Measurements from ENCODE around the gene GJA4.

GJA4 gene

GRCh38 chr1:34792868-34793727, at the start of gene GJA4:
Gene GJA4 (plus strand): TSS chr1:34792999. CDS start chr1:34794214, 1,215 bp downstream.
- in situ Hi-C loops (cut with HindIII; ENCODE audit: low sequenced_read_pairs), result no loop called here

DNA sequence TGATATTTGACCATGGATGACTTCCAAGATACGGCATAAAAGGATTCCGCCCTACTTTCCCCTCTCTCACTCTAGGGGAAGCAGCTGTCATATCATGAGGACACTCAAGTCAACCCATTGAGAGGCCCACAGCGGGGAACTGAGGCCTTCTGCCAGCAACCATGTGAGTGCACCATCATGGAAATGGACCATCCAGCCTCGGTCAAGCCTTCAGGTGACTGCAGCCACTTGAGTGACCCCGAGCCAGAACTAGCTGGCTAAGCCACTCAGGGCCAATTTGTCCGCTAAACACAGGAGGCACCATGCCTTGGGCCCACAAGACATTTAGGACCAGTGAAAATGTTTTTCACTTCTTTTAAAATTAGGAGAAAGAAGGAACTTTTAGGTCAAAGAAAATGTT, 49.0 kb upstream of the GJA4 start:
- in situ Hi-C loops (cut with HindIII; ENCODE audit: low sequenced_read_pairs), result no loop called here

DNA sequence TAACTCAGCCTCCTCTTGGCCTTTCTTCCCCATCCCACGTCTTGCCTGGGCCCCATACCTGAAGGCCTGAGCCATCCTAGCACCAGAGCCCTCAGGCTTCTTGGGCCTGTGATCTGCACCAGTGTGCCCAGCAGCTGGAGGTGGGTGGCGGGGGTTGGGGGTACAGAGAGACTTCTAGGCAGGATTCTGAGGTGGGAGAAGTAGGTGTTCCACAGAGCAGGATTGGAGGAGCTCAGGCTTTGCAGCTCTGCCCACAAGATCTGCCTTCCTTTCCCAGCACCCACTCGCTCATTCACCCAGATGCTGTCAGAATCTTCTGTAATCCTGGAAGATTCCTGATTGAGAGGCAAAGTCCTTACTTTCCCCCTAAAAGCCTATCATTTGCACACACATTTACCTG, 47.9 kb upstream of the GJA4 start:
- in situ Hi-C loops (cut with HindIII; ENCODE audit: low sequenced_read_pairs), result no loop called here

DNA sequence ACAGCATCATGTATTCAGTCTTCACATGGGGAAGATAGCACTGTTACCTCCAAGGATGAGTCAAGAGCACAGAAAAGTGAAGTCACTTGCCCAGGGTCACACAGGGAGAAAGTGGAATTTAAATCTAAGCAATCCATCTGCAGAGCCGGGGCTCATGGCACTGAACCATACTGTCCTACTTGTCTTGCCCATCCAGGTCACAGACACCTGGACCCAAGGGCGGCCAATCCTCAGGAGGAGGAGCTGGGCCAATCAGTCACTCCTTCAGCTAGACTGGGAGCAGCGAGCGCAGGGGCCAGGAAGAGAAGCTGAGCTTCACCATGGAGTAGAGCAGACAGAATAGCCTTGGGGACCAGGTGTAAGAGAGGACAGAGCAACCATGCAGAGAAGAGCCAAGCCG, 47.1 kb upstream of the GJA4 start:
- in situ Hi-C loops (cut with HindIII; ENCODE audit: low sequenced_read_pairs), result no loop called here

- in situ Hi-C loops (cut with HindIII; ENCODE audit: low sequenced_read_pairs), result no loop called here
These were observed 46.7 kb upstream of the GJA4 start for GRCh38 chr1:34746101-34746500.

DNA sequence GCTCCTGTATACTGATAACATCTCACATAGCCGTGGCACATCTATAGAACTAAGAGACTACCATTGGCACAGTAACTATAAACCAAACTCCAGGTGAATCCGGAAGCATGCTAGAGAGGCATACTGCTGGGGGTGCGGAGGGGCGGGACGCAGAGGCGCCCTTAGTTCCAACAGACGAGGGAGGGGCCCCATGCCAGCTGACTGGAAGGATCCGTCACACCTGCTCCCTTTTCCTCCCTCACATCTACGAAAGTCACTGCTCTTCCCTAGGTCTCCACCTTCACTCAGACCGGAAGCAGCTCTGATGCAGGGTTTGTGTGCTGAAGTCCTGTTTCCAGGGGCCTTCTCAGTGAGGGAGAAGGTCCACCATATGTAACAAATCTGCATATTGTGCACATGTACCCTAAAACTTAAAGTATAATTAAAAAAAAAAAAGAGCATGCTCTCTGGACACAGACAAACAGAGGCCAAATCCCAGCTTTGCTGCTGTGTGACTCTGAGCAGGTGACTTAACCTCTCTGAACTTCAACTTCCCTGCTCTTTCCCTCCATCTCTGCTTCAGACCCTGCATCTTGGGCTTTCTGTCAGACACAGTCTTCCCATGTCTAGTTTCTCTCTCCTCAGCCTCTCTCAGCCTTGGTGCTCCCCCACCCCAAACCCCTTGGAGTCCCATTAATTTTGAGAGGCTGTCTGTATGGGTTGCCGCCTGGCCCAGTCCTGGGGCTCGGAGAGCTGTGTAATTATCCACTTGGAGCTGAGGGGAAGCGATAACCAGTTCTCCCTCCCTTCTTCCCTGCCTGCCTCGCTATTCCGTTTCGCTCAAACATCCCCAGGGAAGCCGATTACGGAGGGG, 45.8 kb upstream of the GJA4 start:
- in situ Hi-C loops (cut with HindIII; ENCODE audit: low sequenced_read_pairs), result no loop called here

DNA sequence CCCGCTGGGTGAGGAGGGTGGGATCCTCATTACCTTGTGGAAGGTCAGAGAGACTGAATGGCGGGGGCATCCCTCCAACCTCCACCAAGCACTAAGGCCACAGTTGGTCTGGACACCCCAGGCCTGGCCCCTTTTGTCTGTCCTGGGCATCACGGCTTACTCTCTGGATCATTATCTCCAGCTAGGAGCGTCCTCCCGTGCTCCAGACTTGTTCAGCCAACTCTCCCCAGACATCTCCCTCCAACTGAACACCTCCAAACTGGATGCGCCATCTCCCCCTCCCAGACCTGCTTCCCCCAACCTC, 45.2 kb upstream of the GJA4 start:
- in situ Hi-C loops (cut with HindIII; ENCODE audit: low sequenced_read_pairs), result no loop called here

DNA sequence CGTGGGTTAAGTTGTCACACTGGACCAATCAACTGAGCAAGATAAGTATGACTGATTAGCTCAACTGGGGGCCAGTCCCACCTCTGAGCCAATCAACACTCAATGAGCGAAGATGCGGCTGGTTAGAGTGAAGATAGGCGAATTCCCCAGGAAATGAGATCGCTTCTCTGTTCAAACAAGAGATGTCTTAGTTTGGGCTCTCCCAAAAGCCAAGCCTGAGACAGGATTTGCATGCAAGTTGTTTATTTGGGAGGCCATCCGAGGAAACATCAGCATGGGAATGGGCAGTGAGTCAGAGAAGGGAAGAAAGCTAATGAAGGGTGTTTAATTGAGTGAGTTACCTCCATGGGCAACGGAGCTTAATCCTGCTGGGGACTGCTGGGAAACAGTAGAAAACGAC, 42.8 kb upstream of the GJA4 start:
- in situ Hi-C loops (cut with HindIII; ENCODE audit: low sequenced_read_pairs), result no loop called here

DNA sequence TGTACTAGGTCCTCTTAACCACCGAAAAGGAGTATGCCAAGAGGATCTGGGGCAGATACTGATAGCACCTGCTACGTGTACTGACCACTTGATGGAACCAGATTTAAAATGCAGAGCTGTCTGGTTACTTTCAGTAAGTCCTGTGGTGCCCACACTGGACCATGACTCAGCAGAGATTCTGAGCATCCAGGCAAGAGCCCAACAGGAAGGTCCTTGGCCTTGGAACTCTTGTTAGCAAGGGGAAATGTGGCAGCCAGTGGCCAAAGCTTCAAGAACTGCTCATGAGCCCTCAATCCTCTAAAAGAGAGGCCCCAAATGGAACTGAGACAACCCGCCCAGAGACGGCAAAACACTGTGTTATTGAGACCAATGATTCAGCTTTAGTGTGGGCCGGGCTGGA, 42.2 kb upstream of the GJA4 start:
- in situ Hi-C loops (cut with HindIII; ENCODE audit: low sequenced_read_pairs), result no loop called here

DNA sequence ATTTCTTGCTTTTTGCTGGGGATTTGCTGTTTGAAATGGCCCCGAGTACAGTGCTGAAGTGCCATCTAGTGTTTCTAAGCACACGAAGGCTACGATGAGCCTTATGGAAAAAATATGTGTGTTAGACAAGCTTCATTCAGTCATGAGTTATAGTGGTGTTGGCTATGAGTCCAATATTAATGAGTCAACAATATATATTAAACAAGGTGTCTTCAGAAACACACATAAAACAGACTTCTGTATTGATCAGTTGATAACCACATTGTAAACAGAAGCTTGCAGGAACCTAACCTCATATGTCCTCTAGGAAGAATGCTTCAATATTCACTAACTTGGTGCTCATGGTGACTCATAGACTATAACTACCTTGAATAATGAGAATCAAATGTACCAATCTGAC, 39.6 kb upstream of the GJA4 start:
- in situ Hi-C loops (cut with HindIII; ENCODE audit: low sequenced_read_pairs), result no loop called here

- in situ Hi-C loops (cut with HindIII; ENCODE audit: low sequenced_read_pairs), result no loop called here
These were observed 37.7 kb upstream of the GJA4 start, which contains the start of gene GJB5 for GRCh38 chr1:34754964-34755637. Gene GJB5 (plus strand): TSS chr1:34755047. CDS start chr1:34757331, 2,284 bp downstream.

GRCh38 chr1:34755961-34756360, 36.8 kb upstream of the GJA4 start:
- in situ Hi-C loops (cut with HindIII; ENCODE audit: low sequenced_read_pairs), result no loop called here

- in situ Hi-C loops (cut with HindIII; ENCODE audit: low sequenced_read_pairs), result no loop called here
These were observed 35.4 kb upstream of the GJA4 start for GRCh38 chr1:34757386-34757785.

DNA sequence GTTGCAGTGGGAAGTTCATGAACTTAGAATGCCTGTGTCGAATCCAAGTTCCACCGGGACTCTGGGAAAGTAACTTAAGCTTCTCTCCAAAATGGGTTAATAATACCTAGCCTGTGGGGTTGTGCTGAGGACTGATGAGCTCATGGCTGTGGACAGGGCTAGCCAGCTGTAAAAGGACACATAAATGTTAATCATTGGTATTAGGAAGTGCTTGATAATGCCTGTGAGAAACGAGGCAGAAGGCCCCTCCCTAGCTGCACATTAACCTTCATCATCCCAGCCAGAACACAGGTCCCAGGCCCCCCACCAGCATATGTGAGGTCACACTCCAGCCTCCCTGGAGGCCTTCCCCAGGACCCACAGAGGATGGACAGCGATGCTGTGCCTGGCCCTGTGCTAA, 34.0 kb upstream of the GJA4 start:
- in situ Hi-C loops (cut with HindIII; ENCODE audit: low sequenced_read_pairs), result no loop called here

DNA sequence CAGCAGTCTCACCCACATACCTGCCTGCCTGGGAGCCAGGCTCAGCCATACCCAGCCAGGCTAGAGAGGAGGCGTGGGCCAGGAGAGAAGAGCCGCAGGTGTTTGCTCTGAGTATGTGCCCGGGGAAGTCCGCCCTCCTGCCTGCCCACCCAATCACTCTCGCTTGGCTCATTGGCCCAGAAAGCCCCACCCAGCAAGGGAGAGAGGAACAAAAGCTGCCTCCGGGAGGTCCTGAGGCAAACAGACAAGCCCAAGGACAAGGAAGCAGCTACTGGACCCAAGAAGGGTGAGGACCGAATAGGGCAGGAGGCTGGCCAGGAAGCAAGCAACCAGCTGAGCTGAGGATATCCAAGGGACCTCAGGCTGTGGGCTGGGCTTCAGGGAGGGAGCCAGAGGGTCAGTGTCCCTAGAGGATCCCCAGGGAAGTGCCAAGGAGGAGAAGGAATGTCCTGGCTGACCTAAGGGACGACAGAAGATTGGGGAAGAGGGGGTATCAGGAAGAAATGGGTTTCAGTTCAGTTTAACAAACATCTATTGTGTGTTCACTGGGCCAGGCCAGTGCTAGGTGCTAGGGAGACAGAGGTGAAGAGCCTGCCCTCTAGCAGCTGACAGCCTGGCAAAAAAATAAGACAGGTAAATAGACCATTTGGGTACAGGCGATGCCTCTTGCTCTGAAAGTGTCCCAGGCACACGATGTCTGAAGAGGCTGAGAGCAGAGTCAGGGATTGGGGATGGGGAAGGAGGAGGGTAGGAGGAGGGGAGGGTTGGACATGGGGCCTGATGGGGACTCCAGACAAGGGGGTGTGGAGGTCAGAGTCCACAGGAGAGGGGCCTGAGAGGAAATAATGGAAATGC, 33.1 kb upstream of the GJA4 start, which contains the start of gene GJB4:
TSS of gene GJB4 (plus strand) at position 238 of the 855 bp plus-strand sequence. CDS start 1,515 bp downstream, outside the sequence.
- in situ Hi-C loops (cut with HindIII; ENCODE audit: low sequenced_read_pairs), result no loop called here

DNA sequence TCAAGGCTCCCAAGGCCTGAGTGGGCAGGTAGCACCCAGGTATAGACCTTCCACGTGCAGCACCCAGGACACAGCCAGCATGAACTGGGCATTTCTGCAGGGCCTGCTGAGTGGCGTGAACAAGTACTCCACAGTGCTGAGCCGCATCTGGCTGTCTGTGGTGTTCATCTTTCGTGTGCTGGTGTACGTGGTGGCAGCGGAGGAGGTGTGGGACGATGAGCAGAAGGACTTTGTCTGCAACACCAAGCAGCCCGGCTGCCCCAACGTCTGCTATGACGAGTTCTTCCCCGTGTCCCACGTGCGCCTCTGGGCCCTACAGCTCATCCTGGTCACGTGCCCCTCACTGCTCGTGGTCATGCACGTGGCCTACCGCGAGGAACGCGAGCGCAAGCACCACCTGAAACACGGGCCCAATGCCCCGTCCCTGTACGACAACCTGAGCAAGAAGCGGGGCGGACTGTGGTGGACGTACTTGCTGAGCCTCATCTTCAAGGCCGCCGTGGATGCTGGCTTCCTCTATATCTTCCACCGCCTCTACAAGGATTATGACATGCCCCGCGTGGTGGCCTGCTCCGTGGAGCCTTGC, 31.5 kb upstream of the GJA4 start:
- in situ Hi-C loops (cut with HindIII; ENCODE audit: low sequenced_read_pairs), result no loop called here

DNA sequence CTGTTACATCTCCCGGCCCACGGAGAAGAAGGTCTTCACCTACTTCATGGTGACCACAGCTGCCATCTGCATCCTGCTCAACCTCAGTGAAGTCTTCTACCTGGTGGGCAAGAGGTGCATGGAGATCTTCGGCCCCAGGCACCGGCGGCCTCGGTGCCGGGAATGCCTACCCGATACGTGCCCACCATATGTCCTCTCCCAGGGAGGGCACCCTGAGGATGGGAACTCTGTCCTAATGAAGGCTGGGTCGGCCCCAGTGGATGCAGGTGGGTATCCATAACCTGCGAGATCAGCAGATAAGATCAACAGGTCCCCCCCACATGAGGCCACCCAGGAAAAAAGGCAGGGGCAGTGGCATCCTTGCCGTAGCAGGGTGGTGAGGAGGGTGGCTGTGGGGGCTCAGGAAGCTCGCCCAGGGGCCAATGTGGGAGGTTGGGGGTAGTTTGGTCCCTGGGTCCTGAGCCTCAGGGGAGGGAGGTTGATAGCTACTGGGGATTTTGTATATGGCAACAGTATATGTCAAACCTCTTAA, 31.0 kb upstream of the GJA4 start:
- in situ Hi-C loops (cut with HindIII; ENCODE audit: low sequenced_read_pairs), result no loop called here

GRCh38 chr1:34762474-34763141, 30.2 kb upstream of the GJA4 start:
- in situ Hi-C loops (cut with HindIII; ENCODE audit: low sequenced_read_pairs), result no loop called here

- in situ Hi-C loops (cut with HindIII; ENCODE audit: low sequenced_read_pairs), result no loop called here
These were observed 29.5 kb upstream of the GJA4 start for GRCh38 chr1:34763142-34763781.
